ENCODE data around the gene HYI. TPM values are rescaled to one million over a fixed set of nuclear protein-coding genes. Genes with fewer than 3 reads are reported as not detected.
"Not testable (repeated sequence)": the region's sequence is repeated elsewhere in the genome, so short reads cannot be mapped to it uniquely, and the experiment has no call there.

The HYI gene
- total RNA-seq, 1 donor from 2014 or later = 32.1 TPM

GRCh38 chr1:43427524-43427923, 26.2 kb downstream of the HYI start:
- no peak for DNase-seq

GRCh38 chr1:43426221-43426620, 27.5 kb downstream of the HYI start:
- DNase-seq = no peak

GRCh38 chr1:43425045-43425444, 28.7 kb downstream of the HYI start:
- no peak for DNase-seq

DNA sequence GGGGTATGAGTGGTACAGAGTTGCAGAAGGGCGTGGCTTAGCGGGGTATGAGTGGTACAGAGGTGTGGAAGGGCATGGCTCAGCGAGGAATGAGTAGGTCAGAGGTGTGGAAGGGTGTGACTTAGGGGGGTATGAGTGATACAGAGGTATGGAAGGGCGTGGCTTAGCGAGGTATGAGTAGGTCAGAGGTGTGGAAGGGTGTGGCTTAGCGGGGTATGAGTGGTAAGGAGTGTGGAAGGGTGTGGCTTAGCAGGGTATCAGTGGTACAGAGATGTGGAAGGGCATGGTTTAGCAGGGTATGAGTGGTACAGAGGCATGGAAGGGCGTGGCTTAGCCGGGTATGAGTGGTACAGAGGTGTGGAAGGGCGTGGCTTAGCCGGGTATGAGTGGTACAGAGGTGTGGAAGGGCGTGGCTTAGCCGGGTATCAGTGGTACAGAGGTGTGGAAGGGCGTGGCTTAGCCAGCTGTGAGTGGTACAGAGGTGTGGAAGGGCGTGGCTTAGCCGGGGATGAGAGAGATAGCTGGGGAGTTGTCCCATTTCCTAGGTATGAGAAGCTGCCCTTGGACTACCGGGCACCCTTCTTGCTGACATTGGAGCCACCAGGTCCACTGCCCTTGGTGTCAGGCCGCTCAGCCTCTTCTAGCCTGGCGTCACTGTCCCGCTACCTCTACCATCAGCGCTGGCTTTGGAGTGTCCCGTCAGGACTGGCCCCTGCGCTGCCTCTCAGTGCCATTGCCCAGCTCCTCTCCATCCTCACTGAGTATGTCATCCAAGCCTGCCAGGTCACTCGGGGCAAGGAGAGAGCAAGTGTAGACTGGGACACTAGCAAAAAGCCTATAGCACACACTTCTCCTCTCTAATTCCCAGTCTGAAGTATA, 29.8 kb downstream of the HYI start:
- no peak for DNase-seq

DNA sequence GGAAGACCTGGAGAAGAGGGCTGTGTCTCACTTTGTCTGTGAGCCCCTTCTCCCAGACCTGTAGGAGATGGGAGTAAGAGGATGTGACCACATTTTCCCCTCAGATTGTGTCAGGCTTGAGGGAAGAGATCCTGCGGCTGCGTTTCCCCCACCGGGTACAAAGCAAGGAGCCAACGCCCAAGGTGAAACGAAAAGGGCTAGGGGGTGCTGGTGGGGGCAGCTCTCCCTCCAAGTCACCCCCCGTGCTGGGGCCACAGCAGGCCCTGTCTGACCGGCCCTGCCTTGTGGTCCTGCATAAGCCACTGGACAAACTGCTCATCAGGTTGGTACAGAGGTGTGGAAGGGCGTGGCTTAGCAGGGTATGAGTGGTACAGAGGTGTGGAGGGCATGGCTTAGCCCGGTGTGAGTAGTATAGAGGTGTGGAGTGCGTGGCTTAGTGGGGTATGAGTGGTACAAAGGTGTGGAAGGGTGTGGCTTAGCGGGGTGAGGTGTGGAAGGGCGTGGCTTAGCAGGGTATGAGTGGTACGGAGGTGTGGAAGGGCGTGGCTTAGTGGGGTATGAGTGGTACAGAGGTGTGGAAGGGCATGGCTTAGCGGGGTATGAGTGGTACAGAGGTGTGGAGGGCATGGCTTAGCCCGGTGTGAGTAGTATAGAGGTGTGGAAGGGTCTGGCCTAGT, 30.6 kb downstream of the HYI start:
- DNase-seq = no peak

DNA sequence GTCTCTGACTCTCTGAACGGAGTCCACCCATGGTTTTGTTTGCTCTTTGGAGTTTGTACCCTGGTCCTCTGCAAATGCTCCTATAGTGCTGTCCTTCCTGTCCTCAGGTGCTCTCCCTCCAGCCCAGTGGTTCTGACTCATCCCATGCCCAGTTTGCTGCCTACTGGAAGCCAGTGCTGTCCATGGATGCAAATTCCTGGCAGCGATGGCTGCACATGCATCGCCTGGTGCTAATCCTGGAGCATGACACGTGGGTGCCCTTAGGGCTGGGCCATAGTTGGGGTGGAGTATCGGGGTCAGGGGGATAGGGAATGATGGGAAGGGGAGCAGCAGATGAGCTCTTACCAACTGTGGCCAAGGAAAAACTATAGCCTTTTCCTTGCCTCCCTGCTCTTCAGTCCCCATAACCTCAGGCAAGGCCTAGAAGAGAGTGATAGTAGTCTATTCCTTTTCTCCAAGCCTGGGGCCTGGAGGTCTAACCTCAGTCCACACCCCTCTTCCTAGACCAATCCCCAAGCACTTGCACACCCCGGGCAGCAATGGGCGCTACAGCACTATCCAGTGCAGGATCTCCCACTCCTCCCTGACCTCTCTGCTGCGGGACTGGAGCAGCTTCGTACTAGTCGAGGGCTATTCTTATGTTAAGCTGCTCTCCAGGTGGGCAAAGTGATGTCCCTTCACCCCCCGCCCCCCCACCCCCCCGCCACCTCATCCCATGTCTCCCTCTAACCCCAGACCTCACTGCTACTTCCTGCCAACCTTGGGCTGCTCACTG, 31.6 kb downstream of the HYI start:
- DNase-seq = no peak

DNA sequence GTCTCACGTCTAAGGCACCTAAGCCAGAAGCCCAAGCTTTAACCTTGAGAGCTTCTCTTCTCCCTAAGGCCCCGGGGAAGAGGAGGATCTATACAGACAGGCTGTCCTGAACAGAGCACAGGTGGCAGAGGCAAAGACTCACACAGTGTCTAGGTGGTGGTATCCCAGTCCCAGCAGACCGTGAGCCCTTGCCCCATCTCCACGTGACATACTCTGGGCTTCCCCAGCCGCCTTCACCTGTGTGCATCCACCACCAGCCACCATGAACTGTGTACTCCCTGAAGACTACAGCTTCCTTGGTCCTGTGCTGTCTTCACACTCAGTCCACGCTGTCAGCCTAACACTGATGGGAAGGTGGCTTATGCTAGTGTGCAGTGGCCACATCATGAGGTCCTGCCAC, 32.3 kb downstream of the HYI start:
- no peak for DNase-seq

DNA sequence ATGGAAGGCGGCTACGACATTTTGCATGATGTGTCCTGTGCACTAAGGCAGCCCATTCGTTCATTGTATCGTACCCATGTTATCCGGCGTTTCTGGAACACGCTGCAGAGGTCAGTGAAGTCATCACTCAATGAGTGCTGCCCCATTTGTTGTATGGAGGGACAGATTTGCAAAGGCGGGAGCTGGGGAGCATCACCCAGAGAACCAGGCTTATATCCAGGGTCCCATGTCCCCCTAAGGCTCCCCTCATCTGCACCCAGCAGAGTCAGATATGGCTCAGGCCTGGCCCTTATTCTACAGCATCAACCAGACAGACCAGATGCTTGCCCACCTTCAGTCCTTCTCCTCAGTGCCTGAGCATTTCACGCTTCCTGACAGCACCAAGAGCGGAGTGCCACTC, 32.9 kb downstream of the HYI start:
- no peak for DNase-seq

DNA sequence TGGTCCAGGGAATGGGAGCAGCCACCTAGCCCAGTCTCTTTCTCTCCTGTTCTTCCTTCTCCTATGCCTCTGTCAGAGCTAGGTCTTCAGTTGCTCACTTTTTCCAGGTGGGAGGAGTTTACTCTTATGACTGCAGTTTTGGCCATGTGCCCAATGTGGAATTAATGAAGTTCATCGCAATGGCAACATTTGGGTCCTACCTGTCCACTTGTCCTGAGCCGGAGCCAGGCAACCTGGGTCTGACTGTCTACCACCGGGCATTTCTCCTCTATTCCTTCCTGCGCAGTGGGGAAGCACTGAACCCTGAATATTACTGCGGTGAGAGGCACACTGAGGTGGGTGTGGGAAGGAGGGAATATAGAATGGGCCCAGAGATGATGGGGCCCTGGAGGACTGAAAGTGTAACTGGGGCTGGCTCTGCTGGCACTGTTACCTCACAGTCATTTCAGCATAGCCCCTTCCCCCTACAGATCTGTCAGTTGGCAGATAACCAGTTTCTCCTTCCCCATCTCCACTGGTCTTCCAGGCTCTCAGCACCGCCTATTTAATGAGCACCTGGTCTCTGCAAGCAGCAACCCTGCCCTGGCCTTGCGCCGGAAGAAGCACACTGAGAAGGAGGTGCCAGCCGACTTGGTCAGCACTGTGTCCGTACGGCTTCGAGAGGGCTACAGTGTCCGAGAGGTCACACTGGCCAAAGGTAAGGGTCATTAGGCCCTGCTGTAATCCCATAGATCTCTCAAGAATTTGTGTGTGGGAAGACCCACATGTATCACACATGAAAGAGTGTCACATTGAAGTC, 33.9 kb downstream of the HYI start:
- DNase-seq = no peak

DNA sequence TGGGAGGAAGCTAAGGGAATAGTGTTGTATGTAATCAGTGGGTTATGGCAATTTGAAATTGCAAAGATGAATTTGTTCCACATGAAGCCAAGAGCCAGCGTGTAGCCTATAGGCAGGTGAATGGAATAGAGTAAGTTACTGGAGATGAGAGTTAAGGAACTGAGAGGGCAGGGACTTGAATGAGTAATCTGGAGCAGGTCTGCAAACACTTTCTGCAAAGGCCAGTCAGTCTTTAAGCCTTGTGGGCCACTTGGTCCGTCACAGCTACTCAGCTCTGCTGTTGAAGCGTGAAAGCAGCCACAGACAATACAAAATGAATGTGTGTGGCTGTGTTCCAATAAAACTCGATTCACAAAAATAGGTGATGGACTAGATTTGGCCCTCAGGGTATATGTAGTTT, 34.9 kb downstream of the HYI start:
- no peak for DNase-seq

DNA sequence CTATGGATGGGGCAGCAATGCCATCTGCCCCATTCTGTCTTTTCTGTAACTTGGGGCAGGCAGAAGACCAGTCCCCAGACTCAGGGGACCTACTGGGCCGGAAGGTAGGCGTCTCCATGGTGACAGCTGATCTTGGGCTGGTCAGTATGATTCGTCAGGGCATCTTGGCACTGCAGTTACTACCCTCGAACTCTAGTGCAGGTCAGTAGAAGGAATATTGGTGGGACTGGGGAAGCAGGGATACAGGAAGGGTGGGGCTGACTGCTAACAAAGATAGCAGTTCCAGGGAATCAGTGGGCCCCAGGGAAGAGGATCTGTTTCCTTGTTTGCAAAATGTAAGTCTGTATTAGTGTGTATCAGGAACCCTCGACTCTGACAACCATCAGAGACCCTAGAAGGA, 37.8 kb downstream of the HYI start:
- DNase-seq = no peak

DNA sequence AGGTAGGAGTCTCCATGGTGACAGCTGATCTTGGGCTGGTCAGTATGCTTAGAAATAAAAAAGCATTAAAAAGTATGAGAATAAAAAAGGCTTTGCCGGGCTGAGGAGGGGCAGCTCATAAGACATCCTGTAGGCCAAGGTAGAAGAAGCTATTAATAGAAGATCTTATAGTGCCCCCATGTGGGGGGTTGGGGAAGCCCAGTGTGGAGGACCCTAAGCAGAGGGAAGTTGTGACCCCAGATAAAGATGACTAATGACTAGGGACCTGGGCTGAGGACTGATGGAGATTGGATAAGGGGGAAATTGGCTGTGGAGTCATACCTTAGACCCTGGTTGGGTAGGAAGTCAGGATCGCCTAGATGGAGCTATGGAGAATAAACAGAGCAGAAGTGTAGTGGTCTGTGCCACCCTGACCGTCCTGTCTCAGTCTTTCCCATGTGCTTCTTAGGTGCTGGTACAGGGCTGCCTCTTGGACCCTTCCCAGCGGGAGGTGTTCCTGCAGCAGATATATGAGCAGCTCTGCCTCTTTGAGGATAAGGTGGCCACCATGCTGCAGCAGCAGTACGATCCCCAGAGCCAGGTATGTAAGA, 39.0 kb downstream of the HYI start:
- no peak for DNase-seq

DNA sequence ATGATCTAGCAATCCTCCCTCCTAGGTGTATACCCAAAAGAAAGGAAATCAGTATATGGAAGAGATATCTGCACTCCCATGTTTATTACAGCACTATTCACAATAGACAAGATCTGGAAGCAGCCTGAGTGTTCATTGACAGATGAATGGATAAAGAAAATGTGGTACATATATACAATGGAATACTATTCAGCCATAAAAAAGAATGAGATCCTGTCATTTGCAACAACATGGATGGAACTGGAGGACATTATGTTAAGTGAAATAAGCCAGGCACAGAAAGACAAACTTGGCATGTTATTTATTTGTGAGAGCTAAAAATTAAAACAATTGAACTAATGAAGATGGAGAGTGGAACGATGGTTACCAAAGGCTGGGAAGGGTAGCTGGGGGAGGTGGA, 40.3 kb downstream of the HYI start:
- not testable (repeated sequence) for DNase-seq

- DNase-seq = no peak
Measured at GRCh38 chr1:43410571-43410970, 43.2 kb downstream of the HYI start.

DNA sequence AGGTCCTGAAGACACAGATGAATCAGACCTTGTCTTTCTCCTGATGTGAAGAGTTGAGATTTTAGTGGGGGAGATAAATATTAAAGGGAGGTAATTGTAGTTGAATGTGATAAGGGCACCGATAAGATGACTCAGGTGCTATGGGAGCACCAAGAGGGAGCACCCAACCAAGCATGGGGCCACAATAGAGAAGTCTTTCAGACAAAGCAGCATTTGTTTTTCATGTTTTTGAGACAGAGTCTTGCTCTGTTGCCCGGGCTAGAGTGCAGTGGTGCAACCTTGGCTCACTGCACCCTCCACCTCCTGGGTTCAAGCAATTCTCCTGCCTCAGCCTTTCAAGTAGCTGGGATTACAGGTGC, 47.9 kb downstream of the HYI start:
- DNase-seq = no peak

- DNase-seq = no peak
Measured at GRCh38 chr1:43405219-43405875, 48.4 kb downstream of the HYI start.

- DNase-seq = no peak
Measured at GRCh38 chr1:43404353-43404752, 49.4 kb downstream of the HYI start.

- DNase-seq = no peak
Measured at GRCh38 chr1:43402089-43402865, 51.5 kb downstream of the HYI start.

Measured in occipital lobe (tissue), 2 donors.